SU-DHL-6 (cell line): ENCODE measurements around the gene TET2.

Experiments used
- H2AFZ ChIP-seq: fragments of 200-600 bp; sonication (generic); 2 replicates; pipeline ENCODE4 v1.6.1; 2014; ENCODE audit warnings: low read depth, mild to moderate bottlenecking, moderate library complexity, mixed read lengths, antibody characterized with exemption, low read length; ENCODE audit not compliant: severe bottlenecking
- H3F3A ChIP-seq: fragments of 200-600 bp; shearing (Covaris generic); 2 replicates; pipeline ENCODE4 v1.6.0; 2016; ENCODE audit warnings: antibody characterized with exemption, mild to moderate bottlenecking; ENCODE audit not compliant: insufficient read depth
- H3K27ac ChIP-seq: fragments of 200-600 bp; sonication (generic); 2 replicates; pipeline ENCODE4 v1.5.1; 2016; ENCODE audit warnings: low read depth, mild to moderate bottlenecking, low read length, moderate library complexity, mixed read lengths
- H3K27me3 ChIP-seq: fragments of 200-600 bp; sonication (generic), shearing (Covaris generic); 2 replicates; pipeline ENCODE4 v1.6.0; 2014; ENCODE audit warnings: mild to moderate bottlenecking, low read length
- H3K36me3 ChIP-seq: fragments of 200-600 bp; sonication (generic); 2 replicates; pipeline ENCODE4 v1.6.1; 2014; ENCODE audit warnings: mild to moderate bottlenecking, low read length, mixed read lengths
- H3K4me2 ChIP-seq: fragments of 300-600, 200-600 bp; shearing (Covaris generic), sonication (generic); 2 replicates; pipeline ENCODE4 v1.6.0; 2014; ENCODE audit warnings: low read length, low read depth, mild to moderate bottlenecking; ENCODE audit not compliant: poor library complexity, severe bottlenecking
- H3K4me3 ChIP-seq: fragments of 200-600 bp; sonication (generic); 2 replicates; pipeline ENCODE4 v1.5.1; 2014; ENCODE audit warnings: antibody characterized with exemption, low read length, mild to moderate bottlenecking, mixed read lengths; ENCODE audit not compliant: insufficient read depth, poor library complexity, severe bottlenecking
- H3K79me2 ChIP-seq: fragments of 200-600 bp; sonication (generic); 2 replicates; pipeline ENCODE4 v1.6.1; 2014; ENCODE audit warnings: mild to moderate bottlenecking, low read length, moderate library complexity; ENCODE audit not compliant: insufficient read depth
- H3K9ac ChIP-seq: fragments of 200-600 bp; sonication (generic); 2 replicates; pipeline ENCODE4 v1.7.0; 2014; ENCODE audit warnings: mild to moderate bottlenecking, low read length
- H3K9me2 ChIP-seq: fragments of 200-600 bp; sonication (generic); replicated peaks from 2 replicates; pipeline ENCODE4 v1.6.1; 2014; ENCODE audit warnings: low read length; ENCODE audit not compliant: insufficient read depth
- H3K9me3 ChIP-seq: fragments of 200-600 bp; sonication (generic); 2 replicates; pipeline ENCODE4 v1.6.1; 2014; ENCODE audit warnings: low read length, mixed read lengths; ENCODE audit not compliant: insufficient read depth
- H4K20me1 ChIP-seq: fragments of 200-600 bp; sonication (generic); 2 replicates; pipeline ENCODE4 v1.6.1; 2014; ENCODE audit warnings: low read depth, mild to moderate bottlenecking, antibody characterized with exemption, low read length, moderate library complexity, mixed read lengths
- CTCF ChIP-seq: fragments of 200-600 bp; sonication (generic); IDR thresholded peaks from one replicate; pipeline ENCODE4 v1.5.1; 2017; ENCODE audit warnings: antibody characterized with exemption, mild to moderate bottlenecking, low read length, moderate library complexity; ENCODE audit not compliant: insufficient read depth, poor library complexity, severe bottlenecking
- EZH2phosphoT487 ChIP-seq: fragments of 200-600 bp; sonication (generic), shearing (Covaris generic); conservative IDR thresholded peaks from 2 replicates; pipeline ENCODE4 v1.6.1; 2018; ENCODE audit warnings: mild to moderate bottlenecking, antibody characterized with exemption, low read length, moderate library complexity, mixed read lengths

The TET2 gene

GRCh38 chr4:105227054-105227453 lies 80.4 kb downstream of the TET2 start:
- H3K9ac ChIP-seq: no peak overlapping the region
- H3K27ac ChIP-seq: no peak overlapping the region
- H3K4me2 ChIP-seq: no peak overlapping the region
- TF ChIP-seq CTCF: no peak
- TF ChIP-seq EZH2phosphoT487: no peak
- no peaks in the 10 kb centered on the region for H3K9me2 ChIP-seq
- no peaks in the 10 kb centered on the region for H3K27me3 ChIP-seq
- H2AFZ ChIP-seq: no peak overlapping the region
- H3K4me3 ChIP-seq: no peak overlapping the region
- H3F3A ChIP-seq: no peaks in the 10 kb centered on the region
- H3K79me2 ChIP-seq: no peaks in the 10 kb centered on the region
- H4K20me1 ChIP-seq: no peaks in the 10 kb centered on the region
- H3K9me3 ChIP-seq: no peaks in the 10 kb centered on the region
- H3K36me3 ChIP-seq: no peaks in the 10 kb centered on the region

GRCh38 chr4:105230287-105230686 lies 83.6 kb downstream of the TET2 start:
- Histone ChIP-seq H3K36me3 (no peaks in the 10 kb centered on the region), H3K9me2 (no peaks in the 10 kb centered on the region), H3K27me3 (no peaks in the 10 kb centered on the region), H3K9ac (no peak overlapping the region), H4K20me1 (no peaks in the 10 kb centered on the region), H3K4me2 (no peak overlapping the region), H3K79me2 (no peaks in the 10 kb centered on the region), H2AFZ (no peak overlapping the region), H3F3A (no peaks in the 10 kb centered on the region), H3K9me3 (no peaks in the 10 kb centered on the region), H3K4me3 (no peak overlapping the region), H3K27ac (no peak overlapping the region)
- TF ChIP-seq EZH2phosphoT487: no peak
- TF ChIP-seq CTCF: no peak

- H3K36me3 ChIP-seq: no peaks in the 10 kb centered on the region
- TF ChIP-seq CTCF (no peak), EZH2phosphoT487 (no peak)
- no peaks in the 10 kb centered on the region for H3K79me2 ChIP-seq
- no peaks in the 10 kb centered on the region for H3K27me3 ChIP-seq
- no peak overlapping the region for H3K27ac ChIP-seq
- H2AFZ ChIP-seq: no peak overlapping the region
- H3K9me2 ChIP-seq: no peaks in the 10 kb centered on the region
- no peak overlapping the region for H3K4me3 ChIP-seq
- H3K4me2 ChIP-seq: no peak overlapping the region
- no peaks in the 10 kb centered on the region for H3F3A ChIP-seq
- no peaks in the 10 kb centered on the region for H3K9me3 ChIP-seq
- no peaks in the 10 kb centered on the region for H4K20me1 ChIP-seq
- H3K9ac ChIP-seq: no peak overlapping the region
Observed at GRCh38 chr4:105232374-105232773, 85.7 kb downstream of the TET2 start.
